Naive B cell (primary cell): ENCODE data around the gene FRMD4A. TPM values are rescaled to one million over a fixed set of nuclear protein-coding genes. Genes with fewer than 3 reads are reported as not detected.
A peak's percentile ranks its signal among the peaks of the same experiment; 100 is the strongest.
"Not testable (repeated sequence)": the region's sequence is repeated elsewhere in the genome, so short reads cannot be mapped to it uniquely, and the experiment has no call there.

Source experiments
- ATAC-seq, 2 donors: fragments of 150-1000 bp; cut with Tn5 transposase; 2 replicates each; pipeline ENCODE4 v1.10.0; 2021; ENCODE audit warnings: low read depth in 2 of 2, mild to moderate bottlenecking in 2 of 2, moderate library complexity in 2 of 2
- DNase-seq: peaks from one replicate; pipeline ENCODE4 v3.0.0; 2022
- H3K27ac Mint-ChIP-seq, 6 donors: one replicate each; pipeline ENCODE4 v1.8.0; 2020 to 2022; ENCODE audit warnings: mild to moderate bottlenecking in 6 of 6, mixed read lengths in 6 of 6, moderate library complexity in 5 of 6, inconsistent platforms in 2 of 6
- H3K27me3 Mint-ChIP-seq, 3 donors: one replicate each; pipeline ENCODE4 v1.8.0; 2021 to 2022; ENCODE audit warnings: mixed read lengths in 3 of 3, mild to moderate bottlenecking in 1 of 3
- H3K36me3 Mint-ChIP-seq, 2 donors: one replicate each; pipeline ENCODE4 v1.8.0; 2020 to 2022; ENCODE audit warnings: mixed read lengths in 2 of 2, inconsistent platforms in 1 of 2, mild to moderate bottlenecking in 1 of 2
- H3K4me1 Mint-ChIP-seq, 3 donors: one replicate each; pipeline ENCODE4 v1.8.0; 2020 to 2022; ENCODE audit warnings: mixed read lengths in 3 of 3, inconsistent platforms in 1 of 3, mild to moderate bottlenecking in 1 of 3, moderate library complexity in 1 of 3
- H3K4me3 Mint-ChIP-seq, 8 donors: one replicate each; pipeline ENCODE4 v1.8.0; 2020 to 2022; ENCODE audit warnings: mild to moderate bottlenecking in 8 of 8, mixed read lengths in 8 of 8, moderate library complexity in 8 of 8, inconsistent platforms in 2 of 8
- H3K9me3 Mint-ChIP-seq, 7 donors: one replicate each; pipeline ENCODE4 v1.8.0; 2020 to 2022; ENCODE audit warnings: mixed read lengths in 7 of 7, mild to moderate bottlenecking in 5 of 7, inconsistent platforms in 2 of 7, moderate library complexity in 1 of 7
- polyA plus RNA-seq, 6 donors: library from polyadenylated mRNA; unstranded; fragments of 300-500 nt; fragmentation: Illumina TruSeq; gene quantifications; one replicate each; pipeline ENCODE4 v1.2.3, GENCODE V29; 2021; ENCODE audit warnings: low read depth in 6 of 6

Gene FRMD4A
- polyA plus RNA-seq, 6 donors from 2014 or later, result 0.09 to 0.20 (median 0.10) TPM; not detected in 3

DNA sequence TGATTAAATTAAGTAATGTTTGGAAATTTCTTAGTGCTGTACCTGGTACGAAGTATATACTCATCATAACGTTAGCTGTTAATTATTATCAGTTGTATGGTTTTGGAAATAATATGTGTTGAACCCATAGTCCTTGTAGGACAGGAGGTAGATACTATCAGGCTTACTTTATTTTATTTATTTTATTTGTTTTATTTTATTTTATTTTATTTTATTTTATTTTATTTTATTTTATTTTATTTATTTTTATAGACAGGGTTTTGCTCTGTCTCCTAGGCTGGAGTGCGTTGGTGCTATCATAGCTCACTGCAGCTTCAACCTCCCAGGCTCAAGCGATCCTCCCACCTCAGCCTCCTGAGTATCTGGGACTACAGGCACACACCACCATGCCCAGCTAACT, 465.5 kb downstream of the FRMD4A start:
- ATAC-seq, H3K36me3 Mint-ChIP-seq, H3K4me3 Mint-ChIP-seq, H3K9me3 Mint-ChIP-seq, H3K27ac Mint-ChIP-seq, DNase-seq: not testable (repeated sequence)
- peaks cover 0 to 13% (median 9%) of the 10 kb centered on the region in 3 donors for H3K4me1 Mint-ChIP-seq
- peaks cover 0 to 16% (median 6%) of the 10 kb centered on the region in 3 donors for H3K27me3 Mint-ChIP-seq

DNA sequence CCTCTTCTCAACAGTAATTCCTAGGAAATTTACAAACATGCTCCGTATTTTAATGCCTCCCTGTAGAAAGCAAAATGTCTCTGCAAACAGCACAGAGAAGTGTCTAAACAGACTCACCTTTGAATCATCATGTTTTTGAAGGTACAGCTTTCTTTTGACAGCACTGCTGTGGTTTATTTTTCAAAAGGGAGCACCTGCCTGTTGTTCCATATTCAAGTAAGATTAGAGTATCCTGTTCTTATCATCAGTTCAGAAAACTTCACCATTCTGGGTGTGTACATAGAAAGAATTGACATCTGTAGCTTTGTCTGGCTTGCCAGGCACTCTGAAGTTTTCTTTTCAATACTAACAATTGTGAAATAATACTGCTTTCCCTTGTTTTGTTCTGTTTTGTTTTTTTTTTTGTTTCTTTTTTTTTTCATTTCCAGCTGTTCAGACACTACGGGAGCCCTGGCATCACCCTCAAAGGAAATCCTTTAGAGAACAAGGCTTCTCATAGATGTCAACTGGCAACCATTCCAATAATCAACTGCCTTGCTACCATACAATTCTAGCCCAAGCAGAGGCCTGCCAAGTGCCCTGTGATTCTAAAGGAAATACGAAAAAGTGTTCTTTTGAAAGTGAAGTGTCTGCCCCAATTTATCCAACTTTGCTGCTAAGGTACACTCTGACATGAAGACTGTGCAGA, 468.0 kb downstream of the FRMD4A start:
- no peak overlapping the region for H3K4me3 Mint-ChIP-seq
- H3K4me1 Mint-ChIP-seq, result no peaks in the 10 kb centered on the region
- ATAC-seq (no peak), DNase-seq (no peak)
- peaks cover 0 to 35% (median 13%) of the 10 kb centered on the region in 3 donors for H3K27me3 Mint-ChIP-seq
- H3K36me3 Mint-ChIP-seq, result no peaks in the 10 kb centered on the region
- no peaks in the 10 kb centered on the region for H3K9me3 Mint-ChIP-seq
- peak overlapping the region in 2 of 6 donors; percentile 3 to 9 for H3K27ac Mint-ChIP-seq

DNA sequence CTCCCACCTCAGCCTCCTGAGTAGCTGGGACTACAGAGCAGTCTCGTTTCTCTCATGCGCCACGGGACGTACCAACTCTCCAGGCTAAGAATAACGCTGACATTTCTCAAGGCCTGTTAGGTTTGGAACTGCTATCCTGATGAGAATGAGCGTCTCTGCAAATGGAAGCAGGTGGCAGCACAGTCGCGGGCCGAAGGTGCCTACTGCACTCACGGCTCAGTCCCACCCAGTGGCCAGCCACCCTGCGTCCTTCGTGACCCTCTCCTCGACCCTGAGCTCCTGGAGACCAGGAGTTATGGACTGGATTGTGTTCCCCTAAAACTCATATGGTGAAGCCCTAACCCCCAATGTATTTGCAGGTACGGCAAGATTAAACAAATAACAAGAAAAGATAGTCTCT, 469.8 kb downstream of the FRMD4A start:
- no peaks in the 10 kb centered on the region for H3K9me3 Mint-ChIP-seq
- no peak overlapping the region for H3K27ac Mint-ChIP-seq
- no peak overlapping the region for H3K4me3 Mint-ChIP-seq
- DNase-seq, result no peak
- ATAC-seq, result no peak
- H3K36me3 Mint-ChIP-seq, result no peaks in the 10 kb centered on the region
- H3K4me1 Mint-ChIP-seq, result no peaks in the 10 kb centered on the region
- H3K27me3 Mint-ChIP-seq, result peaks cover 9 to 39% (median 18%) of the 10 kb centered on the region in 3 donors

DNA sequence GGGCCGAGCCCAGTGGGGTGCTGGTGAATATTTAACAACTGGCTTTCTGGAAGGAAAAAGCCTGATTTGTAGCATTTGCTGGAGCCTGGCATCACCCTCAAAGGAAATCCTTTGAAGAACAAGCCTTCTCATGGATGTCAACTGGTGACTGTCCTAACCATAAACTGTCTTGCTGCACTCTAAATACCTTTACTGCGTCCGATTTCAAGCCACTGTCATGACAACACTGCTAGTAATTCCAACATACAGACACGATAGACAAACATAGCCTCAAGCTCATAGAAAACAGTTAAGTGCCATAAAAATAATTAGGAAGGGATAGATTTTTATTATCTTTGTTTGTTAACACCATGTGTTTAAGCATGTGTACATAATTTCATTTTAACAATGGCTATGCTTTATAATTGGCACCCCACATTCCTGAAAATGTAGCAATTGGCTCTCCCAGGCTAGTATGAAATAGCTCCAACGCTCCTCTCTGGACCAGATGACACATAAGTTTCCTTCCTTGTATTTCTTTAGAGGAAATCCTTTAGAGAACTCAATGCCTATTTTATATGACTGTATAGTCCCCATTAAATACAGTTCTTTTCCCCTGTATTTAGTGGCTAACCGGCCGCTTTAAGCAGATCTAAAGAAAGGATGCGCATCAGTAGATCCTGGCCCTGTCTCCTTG, 470.6 kb downstream of the FRMD4A start:
- no peak for ATAC-seq
- Mint-ChIP-seq H3K27ac (peak overlapping the region in 1 of 6 donors; percentile 1), H3K4me3 (no peak overlapping the region), H3K27me3 (peaks cover 12 to 44% (median 22%) of the 10 kb centered on the region in 3 donors), H3K4me1 (no peaks in the 10 kb centered on the region), H3K36me3 (no peaks in the 10 kb centered on the region), H3K9me3 (no peaks in the 10 kb centered on the region)
- DNase-seq, result no peak

DNA sequence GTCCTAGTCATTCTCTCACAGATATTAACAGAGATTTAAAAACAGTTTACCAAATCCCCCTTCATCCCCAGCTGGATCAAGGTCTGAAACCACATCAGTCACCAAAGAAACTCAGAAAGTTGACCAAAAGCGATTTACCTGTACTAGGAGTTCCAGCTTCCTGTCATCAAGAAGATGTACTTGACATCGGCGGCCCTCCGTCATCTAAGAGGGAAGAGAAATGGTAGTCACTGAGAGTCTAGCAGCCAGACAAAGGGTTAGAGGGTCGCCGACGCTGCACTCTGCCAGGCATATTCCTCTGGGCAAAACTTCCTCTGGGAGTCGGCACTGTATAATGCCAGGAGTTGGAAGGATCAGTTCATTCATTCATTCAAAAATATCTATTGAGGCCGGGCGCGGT, 472.0 kb downstream of the FRMD4A start:
- H3K9me3 Mint-ChIP-seq, result no peaks in the 10 kb centered on the region
- ATAC-seq, result no peak
- H3K4me3 Mint-ChIP-seq, result no peak overlapping the region
- no peak overlapping the region for H3K27ac Mint-ChIP-seq
- no peak for DNase-seq
- peaks cover 0 to 5% (median 5%) of the 10 kb centered on the region in 3 donors for H3K4me1 Mint-ChIP-seq
- peaks cover 12 to 54% (median 30%) of the 10 kb centered on the region in 3 donors for H3K27me3 Mint-ChIP-seq
- H3K36me3 Mint-ChIP-seq, result no peaks in the 10 kb centered on the region

DNA sequence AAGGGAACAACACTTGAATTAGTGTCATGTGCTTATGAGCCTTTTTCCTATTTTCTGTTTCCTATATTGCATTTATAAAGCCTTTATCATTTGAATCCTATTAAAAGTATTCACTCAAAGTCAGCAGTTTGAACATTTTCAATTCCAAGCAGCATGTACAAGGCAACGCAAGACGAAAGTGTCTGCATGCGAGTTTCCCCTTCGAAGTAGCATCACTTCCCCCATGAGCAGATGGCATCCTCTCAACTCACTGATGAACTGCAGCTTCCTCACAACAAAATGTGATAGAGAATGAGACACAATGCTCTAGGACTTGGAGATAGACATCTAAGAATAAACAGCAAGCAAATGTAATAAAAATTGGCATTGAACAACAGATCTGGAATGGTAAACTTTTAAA, 473.3 kb downstream of the FRMD4A start:
- DNase-seq (no peak), ATAC-seq (peak in 1 of 2 donors; percentile 28)
- no peaks in the 10 kb centered on the region for H3K9me3 Mint-ChIP-seq
- peaks cover 20 to 61% (median 31%) of the 10 kb centered on the region in 3 donors for H3K27me3 Mint-ChIP-seq
- H3K4me1 Mint-ChIP-seq, result peaks cover 0 to 15% (median 13%) of the 10 kb centered on the region in 3 donors
- no peaks in the 10 kb centered on the region for H3K36me3 Mint-ChIP-seq
- no peak overlapping the region for H3K27ac Mint-ChIP-seq
- H3K4me3 Mint-ChIP-seq, result no peak overlapping the region

DNA sequence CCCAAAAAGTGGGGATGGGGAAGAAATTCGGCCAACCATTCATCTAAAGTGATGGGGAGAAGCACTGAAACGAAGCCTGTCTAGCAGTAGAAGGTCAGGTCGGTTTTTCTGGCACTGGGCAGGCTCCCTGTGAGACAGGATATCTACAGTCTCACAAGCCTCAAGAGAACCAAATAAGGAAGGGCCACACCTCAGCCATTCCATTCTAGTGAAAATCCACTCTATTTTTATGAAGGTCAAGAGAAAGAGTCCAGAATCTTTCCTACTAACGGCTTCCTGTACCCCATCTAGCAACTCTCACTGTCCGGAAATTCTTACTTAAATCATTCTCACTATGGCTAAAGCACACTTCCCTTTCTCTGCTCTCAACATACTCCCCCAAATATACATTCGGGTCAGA, 476.9 kb downstream of the FRMD4A start:
- H3K36me3 Mint-ChIP-seq, result no peaks in the 10 kb centered on the region
- no peaks in the 10 kb centered on the region for H3K9me3 Mint-ChIP-seq
- peak overlapping the region in 1 of 6 donors; percentile 52 for H3K27ac Mint-ChIP-seq
- peaks cover 23 to 46% (median 23%) of the 10 kb centered on the region in 3 donors for H3K27me3 Mint-ChIP-seq
- ATAC-seq (no peak), DNase-seq (no peak)
- peak overlapping the region in 4 of 8 donors; percentile 2 to 40 (median 32) for H3K4me3 Mint-ChIP-seq
- H3K4me1 Mint-ChIP-seq, result peaks cover 0 to 15% (median 13%) of the 10 kb centered on the region in 3 donors

DNA sequence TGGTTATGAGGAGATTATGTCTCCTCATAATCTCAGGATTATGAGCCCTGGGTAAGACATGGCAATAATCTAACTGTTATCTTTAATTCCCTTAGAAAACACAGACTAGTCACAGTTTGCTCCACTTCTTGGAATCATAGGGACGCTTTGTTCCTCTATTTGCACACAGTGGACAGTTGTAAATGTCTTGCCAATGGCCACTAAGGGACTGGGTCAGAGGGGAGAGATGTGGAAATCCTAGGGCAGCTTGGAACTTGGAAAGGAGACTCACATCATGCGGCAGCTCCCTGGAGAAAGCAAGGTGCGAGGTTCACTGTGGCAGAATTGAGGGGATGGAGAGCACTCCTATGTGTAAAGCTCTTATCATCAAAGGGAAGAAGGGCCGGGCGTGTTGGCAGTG, 477.9 kb downstream of the FRMD4A start:
- H3K4me1 Mint-ChIP-seq, result peaks cover 5 to 15% (median 13%) of the 10 kb centered on the region in 3 donors
- no peaks in the 10 kb centered on the region for H3K9me3 Mint-ChIP-seq
- ATAC-seq (no peak), DNase-seq (no peak)
- peak overlapping the region in 2 of 6 donors; percentile 25 to 37 for H3K27ac Mint-ChIP-seq
- H3K4me3 Mint-ChIP-seq, result peak overlapping the region in 1 of 8 donors; percentile 49
- H3K27me3 Mint-ChIP-seq, result peaks cover 29 to 49% (median 33%) of the 10 kb centered on the region in 3 donors
- H3K36me3 Mint-ChIP-seq, result no peaks in the 10 kb centered on the region

DNA sequence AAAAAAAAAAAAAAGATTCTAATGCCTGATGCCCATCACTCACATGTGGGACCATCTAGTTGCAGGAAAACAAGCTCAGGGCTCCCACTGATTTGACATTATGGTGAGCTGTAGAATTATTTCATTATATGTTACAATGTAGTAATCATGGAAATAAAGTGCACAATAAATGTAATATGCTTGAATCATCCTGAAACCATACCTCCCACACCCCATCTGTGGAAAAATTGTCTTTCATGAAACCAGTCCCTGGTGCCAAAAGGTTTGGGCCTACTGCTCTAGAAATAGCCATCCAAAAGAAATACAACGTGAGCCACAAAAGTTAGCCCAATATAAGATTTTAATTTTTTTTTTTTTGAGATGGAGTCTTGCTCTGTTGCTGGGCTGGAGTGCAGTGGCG, 478.8 kb downstream of the FRMD4A start:
- H3K9me3 Mint-ChIP-seq, result no peaks in the 10 kb centered on the region
- no peak for ATAC-seq
- H3K36me3 Mint-ChIP-seq, result no peaks in the 10 kb centered on the region
- no peak overlapping the region for H3K27ac Mint-ChIP-seq
- DNase-seq, result no peak
- no peak overlapping the region for H3K4me3 Mint-ChIP-seq
- H3K4me1 Mint-ChIP-seq, result peaks cover 5 to 23% (median 21%) of the 10 kb centered on the region in 3 donors
- peaks cover 35 to 54% (median 43%) of the 10 kb centered on the region in 3 donors for H3K27me3 Mint-ChIP-seq

DNA sequence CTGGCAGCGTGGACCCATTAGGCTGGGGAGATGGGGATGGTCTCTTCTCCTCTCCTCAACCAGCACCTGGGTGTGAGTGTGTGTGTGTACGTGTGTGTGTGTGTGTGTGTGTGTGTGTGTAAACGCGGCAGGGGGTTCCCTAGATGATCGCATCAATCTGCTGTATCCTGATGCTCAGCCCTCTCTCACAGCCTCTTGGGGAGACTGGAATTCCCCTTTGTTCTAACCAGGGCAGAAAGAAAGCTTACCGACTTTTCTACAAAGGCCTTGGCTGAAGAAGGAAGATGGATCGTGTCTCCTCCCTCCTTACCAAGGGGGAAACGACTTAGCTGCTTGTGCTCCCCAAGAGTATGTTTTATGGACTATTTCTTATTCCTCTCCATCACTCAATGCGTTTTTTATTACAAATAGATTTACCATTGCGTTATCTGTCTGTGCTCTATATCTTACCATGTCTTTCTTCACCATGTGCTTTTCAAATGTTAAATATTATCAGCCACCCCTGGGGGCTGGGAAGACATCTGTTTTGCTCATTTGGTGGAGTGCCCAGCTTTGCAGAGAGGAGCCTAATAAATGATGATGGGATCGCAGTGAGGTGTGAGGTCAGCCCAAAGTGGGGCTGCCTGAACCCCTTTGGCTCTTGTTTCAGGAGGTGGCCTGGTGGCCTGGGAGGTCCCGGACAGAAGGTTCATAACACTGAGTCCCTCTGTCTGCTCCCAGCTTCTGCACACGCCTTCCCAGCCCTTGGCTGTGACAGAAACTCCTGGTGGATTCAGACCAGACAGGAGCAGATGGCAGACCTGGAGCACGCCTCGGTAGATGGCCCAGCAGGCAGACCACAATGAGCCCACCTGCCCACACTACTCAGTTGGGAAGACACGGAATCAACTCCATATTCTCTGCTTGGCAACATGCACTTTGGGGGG, 481.9 kb downstream of the FRMD4A start:
- Mint-ChIP-seq H3K27me3 (peaks cover 38 to 57% (median 56%) of the 10 kb centered on the region in 3 donors), H3K27ac (peak overlapping the region in 1 of 6 donors; percentile 30)
- no peak for ATAC-seq

DNA sequence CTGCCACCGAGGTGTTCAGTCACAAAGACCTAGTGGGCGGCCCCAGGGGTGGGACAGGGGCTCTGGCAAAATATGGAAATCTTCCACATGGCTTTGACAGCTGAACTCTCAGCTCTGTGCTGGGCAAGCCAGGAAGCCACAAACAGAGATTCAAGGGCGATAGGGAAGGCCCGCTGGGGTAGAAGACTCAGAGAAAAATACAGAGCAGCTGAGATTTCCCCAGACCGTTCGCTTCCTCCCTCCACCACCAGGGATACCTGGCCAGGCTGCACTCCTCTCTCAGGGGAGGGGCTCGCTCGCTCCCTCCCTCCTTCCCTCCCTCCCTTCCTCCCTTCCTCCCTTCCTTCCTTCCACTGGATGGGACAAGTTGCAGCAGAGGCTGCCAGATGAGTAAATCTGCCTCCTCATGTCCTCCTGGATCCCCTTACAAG, 483.5 kb downstream of the FRMD4A start:
- peaks cover 9 to 15% (median 11%) of the 10 kb centered on the region in 3 donors for H3K4me1 Mint-ChIP-seq
- DNase-seq (no peak), ATAC-seq (peak in 1 of 2 donors; percentile 37)
- H3K9me3 Mint-ChIP-seq, result peaks cover 0 to 3% (median 0%) of the 10 kb centered on the region in 7 donors
- H3K36me3 Mint-ChIP-seq, result peaks cover 0 to 2% of the 10 kb centered on the region in 2 donors
- H3K27me3 Mint-ChIP-seq, result peaks cover 43 to 59% (median 59%) of the 10 kb centered on the region in 3 donors
- no peak overlapping the region for H3K4me3 Mint-ChIP-seq
- no peak overlapping the region for H3K27ac Mint-ChIP-seq

More for the DNA sequence above, 481.9 kb downstream of the FRMD4A start:
- no peak for DNase-seq
- Mint-ChIP-seq H3K36me3 (no peaks in the 10 kb centered on the region), H3K4me3 (peak overlapping the region in 1 of 8 donors; percentile 53), H3K4me1 (peaks cover 8 to 26% (median 19%) of the 10 kb centered on the region in 3 donors), H3K9me3 (no peaks in the 10 kb centered on the region)

DNA sequence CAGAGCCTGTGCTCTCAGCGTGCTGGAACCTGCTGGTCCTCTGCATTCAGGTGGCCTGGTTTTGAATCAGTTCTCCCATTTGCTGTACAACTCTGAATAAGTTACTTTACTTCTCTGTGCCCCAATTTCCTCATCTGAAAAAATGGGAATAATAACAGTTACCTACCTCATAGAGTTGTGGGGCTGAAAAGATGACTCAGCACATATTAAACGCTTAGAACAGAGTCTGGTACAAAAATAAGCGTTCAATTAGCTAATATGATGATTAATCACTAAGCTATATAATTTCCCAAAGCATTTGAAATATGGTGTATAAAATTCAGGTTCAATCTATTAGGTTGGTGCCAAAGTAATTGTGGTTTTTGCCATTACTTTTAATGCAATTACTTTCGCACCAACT, 484.8 kb downstream of the FRMD4A start:
- no peak overlapping the region for H3K4me3 Mint-ChIP-seq
- peaks cover 9 to 15% (median 11%) of the 10 kb centered on the region in 3 donors for H3K4me1 Mint-ChIP-seq
- no peak overlapping the region for H3K27ac Mint-ChIP-seq
- DNase-seq (no peak), ATAC-seq (no peak)
- H3K27me3 Mint-ChIP-seq, result peaks cover 43 to 59% (median 59%) of the 10 kb centered on the region in 3 donors
- H3K36me3 Mint-ChIP-seq, result peaks cover 5 to 8% of the 10 kb centered on the region in 2 donors
- peaks cover 0 to 16% (median 9%) of the 10 kb centered on the region in 7 donors for H3K9me3 Mint-ChIP-seq

DNA sequence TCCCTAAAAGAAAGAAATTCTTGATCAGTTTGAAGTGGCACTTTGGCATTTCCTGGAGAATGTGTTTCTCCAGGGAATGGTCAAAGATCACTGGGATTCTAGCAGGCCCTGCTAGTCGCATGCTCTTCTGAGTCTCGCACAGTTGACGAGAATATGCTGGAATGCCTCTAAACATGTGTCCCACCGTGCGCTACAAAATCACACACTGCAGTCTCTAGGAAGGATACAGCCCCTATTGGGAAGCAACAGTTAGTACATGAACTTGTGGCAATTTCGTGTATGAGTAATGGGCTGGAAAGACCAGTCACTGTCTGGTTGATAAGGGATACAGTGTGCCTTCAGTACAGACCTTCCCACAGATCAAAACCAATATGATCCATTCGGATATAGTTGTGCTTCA, 486.1 kb downstream of the FRMD4A start:
- H3K9me3 Mint-ChIP-seq, result peaks cover 0 to 17% (median 11%) of the 10 kb centered on the region in 7 donors
- ATAC-seq (no peak), DNase-seq (no peak)
- peaks cover 9 to 15% (median 11%) of the 10 kb centered on the region in 3 donors for H3K4me1 Mint-ChIP-seq
- H3K4me3 Mint-ChIP-seq, result no peak overlapping the region
- no peak overlapping the region for H3K27ac Mint-ChIP-seq
- peaks cover 5 to 8% of the 10 kb centered on the region in 2 donors for H3K36me3 Mint-ChIP-seq
- peaks cover 43 to 59% (median 59%) of the 10 kb centered on the region in 3 donors for H3K27me3 Mint-ChIP-seq
